ENCODE data around the gene SLC16A5.

GRCh38 chr17:75155191-75155601 lies 67.4 kb downstream of the SLC16A5 start:
- TF ChIP-seq CTCF (IDR thresholded peaks at IDR 0.05; ENCODE audit: poor library complexity, severe bottlenecking) (no peak), RAD21 (conservative IDR thresholded peaks at IDR 0.05) (no peak), POLR2AphosphoS5 (IDR thresholded peaks at IDR 0.05) (no peak), SMC3 (conservative IDR thresholded peaks at IDR 0.05; ENCODE audit: poor library complexity) (no peak), EP300 (conservative IDR thresholded peaks at IDR 0.05; ENCODE audit: poor library complexity, severe bottlenecking) (no peak)
